Keratinocyte (primary cell): ENCODE measurements around the gene PTGES3. TPM values are rescaled to one million over a fixed set of nuclear protein-coding genes. Genes with fewer than 3 reads are reported as not detected.

ENCODE experiments used
- DNase-seq: peaks from one replicate; pipeline ENCODE4 v3.0.0-alpha.2; 2011; ENCODE audit warnings: low read depth, missing footprints, low spot score
- FAIRE-seq: peaks from 2 replicates; lab custom pipeline; 2011; peaks lifted over from hg19 to GRCh38; lab: Jason Lieb, UNC
- H2AFZ ChIP-seq: 2 replicates; pipeline ENCODE4 v1.6.0; 2012; ENCODE audit warnings: low read length, control low read depth, inconsistent platforms; ENCODE audit not compliant: control insufficient read depth
- H3K27ac ChIP-seq: 2 replicates; pipeline ENCODE4 v1.5.1; 2011; ENCODE audit warnings: low read length; ENCODE audit not compliant: control insufficient read depth, insufficient read depth
- H3K27me3 ChIP-seq: 3 replicates; pipeline ENCODE4 v1.6.0; 2011; ENCODE audit warnings: low read length; ENCODE audit not compliant: control insufficient read depth, insufficient read depth; ENCODE audit errors: extremely low read depth
- H3K36me3 ChIP-seq, 2 experiments: 2 replicates in 1 of 2; 3 replicates in 1 of 2; pipeline ENCODE4 v1.5.1; 2011; ENCODE audit warnings: low read length in 2 of 2, mild to moderate bottlenecking in 1 of 2; ENCODE audit not compliant: control insufficient read depth in 2 of 2, insufficient read depth in 2 of 2; ENCODE audit errors: extremely low read depth in 1 of 2
- H3K4me1 ChIP-seq: 3 replicates; pipeline ENCODE4 v1.5.1; 2011; ENCODE audit warnings: low read length; ENCODE audit not compliant: control insufficient read depth, insufficient read depth; ENCODE audit errors: extremely low read depth
- H3K4me2 ChIP-seq: 3 replicates; pipeline ENCODE4 v1.6.0; 2011; ENCODE audit warnings: low read depth, low read length; ENCODE audit not compliant: control insufficient read depth, insufficient read depth; ENCODE audit errors: extremely low read depth
- H3K4me3 ChIP-seq, 3 experiments: fragments of 200-600 bp in 1 of 3; sonication (generic) in 1 of 3; 2 replicates in 2 of 3; 3 replicates in 1 of 3; pipeline ENCODE4 v1.5.1; 2011 to 2016; ENCODE audit warnings: low read length in 3 of 3, mild to moderate bottlenecking in 3 of 3, control low read depth in 2 of 3, inconsistent platforms in 1 of 3, low read depth in 1 of 3, mixed read lengths in 1 of 3, mixed run types in 1 of 3, moderate library complexity in 1 of 3; ENCODE audit not compliant: control insufficient read depth in 2 of 3, insufficient read depth in 2 of 3; ENCODE audit errors: extremely low read depth in 1 of 3
- H3K79me2 ChIP-seq: 2 replicates; pipeline ENCODE4 v1.6.0; 2012; ENCODE audit warnings: low read length; ENCODE audit not compliant: control insufficient read depth, insufficient read depth
- H3K9ac ChIP-seq: 3 replicates; pipeline ENCODE4 v1.6.0; 2011; ENCODE audit warnings: low read length; ENCODE audit not compliant: control insufficient read depth, insufficient read depth; ENCODE audit errors: extremely low read depth
- H3K9me1 ChIP-seq: 3 replicates; pipeline ENCODE4 v1.6.0; 2011; ENCODE audit warnings: low read length; ENCODE audit not compliant: control insufficient read depth, insufficient read depth; ENCODE audit errors: extremely low read depth
- H3K9me3 ChIP-seq: 2 replicates; pipeline ENCODE4 v1.5.1; 2012; ENCODE audit warnings: low read depth, low read length; ENCODE audit not compliant: control insufficient read depth
- H4K20me1 ChIP-seq: 3 replicates; pipeline ENCODE4 v1.6.0; 2011; ENCODE audit warnings: low read length; ENCODE audit not compliant: control insufficient read depth, insufficient read depth; ENCODE audit errors: extremely low read depth
- EZH2 ChIP-seq: IDR thresholded peaks from one replicate; pipeline ENCODE4 v1.6.1; 2012; ENCODE audit warnings: inconsistent platforms, mild to moderate bottlenecking, low read length, moderate library complexity
- dilution Hi-C: fragments of 300-500 bp; cut with MboI; formaldehyde crosslinking; loops from one replicate; pipeline ENCODE4 v1.7.0; 2020; ENCODE audit warnings: low sequenced_read_pairs; ENCODE audit not compliant: extremely low pct_ligation_motif_present
- polyA plus RNA-seq, 5 experiments: library from polyadenylated mRNA; depleted of rRNA in 3 of 5; stranded (reverse) in 3 of 5; stranded (forward) in 1 of 5; unstranded in 1 of 5; fragments of >200 nt; gene quantifications; 1 replicate in 1 of 5; 2 replicates in 3 of 5; 3 replicates in 1 of 5; pipeline versions ENCODE4 v1.2.1 to v1.2.3, GENCODE V29; 2011 to 2012; ENCODE audit warnings: missing spikeins in 2 of 5, low read depth in 1 of 5, low replicate concordance in 1 of 5
- TF ChIP-seq, protein P1 (sequence below), 3 experiments: IDR thresholded peaks in 1 of 3; conservative IDR thresholded peaks in 1 of 3; optimal IDR thresholded peaks in 1 of 3; 2 replicates in 2 of 3; 3 replicates in 1 of 3; pipeline versions ENCODE3 to v1.5.1; 2011; ENCODE audit warnings: low read length in 3 of 3, mild to moderate bottlenecking in 3 of 3, moderate library complexity in 2 of 3, control low read depth in 1 of 3, inconsistent platforms in 1 of 3; ENCODE audit not compliant: insufficient read depth in 2 of 3; ENCODE audit errors: extremely low read depth in 1 of 3

The PTGES3 gene
- polyA plus RNA-seq, 1 donor (not counting 4 experiments of a cell fraction or from before 2014, with no cell fraction given), result 136 TPM

DNA sequence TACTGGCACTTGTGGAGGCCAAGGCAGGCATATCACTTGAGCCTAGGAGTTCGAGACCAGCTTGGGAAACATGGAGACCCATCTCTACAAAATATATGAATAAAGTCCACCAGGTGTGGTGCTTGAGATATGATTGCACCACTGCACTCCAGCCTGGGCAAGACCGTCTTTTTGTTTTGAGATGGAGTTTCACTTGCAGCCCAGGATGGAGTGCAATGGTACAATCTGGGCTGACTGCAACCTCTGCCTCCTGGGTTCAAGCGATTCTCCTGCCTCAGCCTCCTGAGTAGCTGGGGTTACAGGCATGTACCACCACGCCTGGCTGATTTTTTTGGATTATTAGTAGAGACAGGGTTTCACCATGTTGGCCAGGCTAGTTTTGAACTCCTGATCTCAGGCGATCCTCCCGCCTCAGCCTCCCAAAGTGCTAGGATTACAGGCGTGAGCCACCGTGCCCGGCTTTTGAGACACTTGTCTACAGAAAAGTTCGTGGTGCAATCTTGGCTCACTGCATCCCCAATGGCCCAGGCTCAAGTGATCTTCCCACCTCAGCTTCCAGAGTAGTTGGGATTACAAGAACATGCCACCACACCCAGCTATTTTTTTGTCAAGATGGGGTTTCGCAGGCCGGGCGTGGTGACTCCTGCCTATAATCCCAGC lies 26.0 kb downstream of the PTGES3 start:
- dilution Hi-C loops, result no loop called here
- Histone ChIP-seq H3K4me3 (no peak overlapping the region), H3K27ac (no peak overlapping the region), H3K9ac (no peak overlapping the region), H3K27me3 (no peaks in the 10 kb centered on the region), H2AFZ (no peak overlapping the region), H3K79me2 (peaks cover 4% of the 10 kb centered on the region), H3K36me3 (peaks cover 13 to 21% of the 10 kb centered on the region in 2 experiments), H3K4me1 (no peaks in the 10 kb centered on the region), H3K9me3 (no peaks in the 10 kb centered on the region), H4K20me1 (no peaks in the 10 kb centered on the region), H3K4me2 (no peak overlapping the region), H3K9me1 (no peaks in the 10 kb centered on the region)
- DNase-seq (no peak), FAIRE-seq (no peak)
- TF ChIP-seq, protein P1, sequence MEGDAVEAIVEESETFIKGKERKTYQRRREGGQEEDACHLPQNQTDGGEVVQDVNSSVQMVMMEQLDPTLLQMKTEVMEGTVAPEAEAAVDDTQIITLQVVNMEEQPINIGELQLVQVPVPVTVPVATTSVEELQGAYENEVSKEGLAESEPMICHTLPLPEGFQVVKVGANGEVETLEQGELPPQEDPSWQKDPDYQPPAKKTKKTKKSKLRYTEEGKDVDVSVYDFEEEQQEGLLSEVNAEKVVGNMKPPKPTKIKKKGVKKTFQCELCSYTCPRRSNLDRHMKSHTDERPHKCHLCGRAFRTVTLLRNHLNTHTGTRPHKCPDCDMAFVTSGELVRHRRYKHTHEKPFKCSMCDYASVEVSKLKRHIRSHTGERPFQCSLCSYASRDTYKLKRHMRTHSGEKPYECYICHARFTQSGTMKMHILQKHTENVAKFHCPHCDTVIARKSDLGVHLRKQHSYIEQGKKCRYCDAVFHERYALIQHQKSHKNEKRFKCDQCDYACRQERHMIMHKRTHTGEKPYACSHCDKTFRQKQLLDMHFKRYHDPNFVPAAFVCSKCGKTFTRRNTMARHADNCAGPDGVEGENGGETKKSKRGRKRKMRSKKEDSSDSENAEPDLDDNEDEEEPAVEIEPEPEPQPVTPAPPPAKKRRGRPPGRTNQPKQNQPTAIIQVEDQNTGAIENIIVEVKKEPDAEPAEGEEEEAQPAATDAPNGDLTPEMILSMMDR (optimal IDR thresholded peaks at IDR 0.05 in 1 of 3, IDR thresholded peaks at IDR 0.05 in 1 of 3, conservative IDR thresholded peaks at IDR 0.05 in 1 of 3; ENCODE audit: extremely low read depth in 1 of 3, insufficient read depth in 2 of 3, low read length in 3 of 3), result no peak
- TF ChIP-seq EZH2, result no peak

- no peak for FAIRE-seq
- no peak overlapping the region for H3K27ac ChIP-seq
- dilution Hi-C loops, result no loop called here
Measured at GRCh38 chr12:56661560-56661959, 26.5 kb downstream of the PTGES3 start.

More at GRCh38 chr12:56661560-56661959, 26.5 kb downstream of the PTGES3 start:
- Histone ChIP-seq H3K4me2 (no peak overlapping the region), H3K4me3 (no peak overlapping the region), H4K20me1 (no peaks in the 10 kb centered on the region), H3K79me2 (peaks cover under 1% of the 10 kb centered on the region), H2AFZ (no peak overlapping the region), H3K36me3 (peaks cover 10 to 16% of the 10 kb centered on the region in 2 experiments), H3K9me3 (no peaks in the 10 kb centered on the region), H3K9me1 (no peaks in the 10 kb centered on the region), H3K9ac (no peak overlapping the region), H3K4me1 (no peaks in the 10 kb centered on the region), H3K27me3 (no peaks in the 10 kb centered on the region)
- TF ChIP-seq, protein P1 (optimal IDR thresholded peaks at IDR 0.05 in 1 of 3, IDR thresholded peaks at IDR 0.05 in 1 of 3, conservative IDR thresholded peaks at IDR 0.05 in 1 of 3; ENCODE audit: extremely low read depth in 1 of 3, insufficient read depth in 2 of 3, low read length in 3 of 3), result no peak
- no peak for TF ChIP-seq EZH2
- DNase-seq, result no peak
